GM12865 (cell line): ENCODE measurements around the gene ZNF598.

Experiments used
- DNase-seq: peaks from one replicate; pipeline ENCODE4 v3.0.0; 2010; ENCODE audit warnings: low read depth
- H3K4me3 ChIP-seq: 2 replicates; pipeline ENCODE4 v1.5.1; 2011; ENCODE audit warnings: mild to moderate bottlenecking, low read depth, low read length, control low read depth
- CTCF ChIP-seq: IDR thresholded peaks from 2 replicates; pipeline ENCODE4 v1.5.1; 2011; ENCODE audit warnings: low read length, control low read depth, low read depth, inconsistent platforms; ENCODE audit not compliant: insufficient read depth; ENCODE audit errors: missing control alignments

Gene ZNF598

DNA sequence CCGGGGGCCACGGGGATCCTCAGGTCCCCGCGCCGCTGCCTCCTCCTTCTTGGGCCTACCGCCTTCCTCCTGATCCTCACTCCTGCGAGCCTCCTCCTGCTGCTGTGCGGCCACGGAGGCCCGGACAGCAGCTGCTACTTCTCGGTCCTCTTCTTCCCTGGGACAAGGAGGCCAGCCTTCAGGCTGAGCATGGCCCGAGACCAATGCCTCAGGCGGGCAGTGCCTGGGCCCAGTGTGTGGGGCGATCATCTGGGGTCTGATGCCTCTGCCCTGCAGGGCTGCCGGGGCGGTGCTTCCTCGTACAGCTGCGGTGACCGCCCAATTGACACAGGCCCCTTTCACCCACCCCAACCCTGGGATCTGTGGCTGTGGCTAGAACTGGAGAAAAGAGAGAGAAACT, 8.6 kb downstream of the ZNF598 start:
- DNase-seq: no peak
- no peak overlapping the region for H3K4me3 ChIP-seq
- no peak for TF ChIP-seq CTCF

- no peak for DNase-seq
- TF ChIP-seq CTCF: no peak
- no peak overlapping the region for H3K4me3 ChIP-seq
Measured at GRCh38 chr16:1999866-2000514, 9.6 kb downstream of the ZNF598 start.

- no peak for TF ChIP-seq CTCF
- no peak for DNase-seq
- H3K4me3 ChIP-seq: no peak overlapping the region
Measured at GRCh38 chr16:1998852-1999801, 10.5 kb downstream of the ZNF598 start.

DNA sequence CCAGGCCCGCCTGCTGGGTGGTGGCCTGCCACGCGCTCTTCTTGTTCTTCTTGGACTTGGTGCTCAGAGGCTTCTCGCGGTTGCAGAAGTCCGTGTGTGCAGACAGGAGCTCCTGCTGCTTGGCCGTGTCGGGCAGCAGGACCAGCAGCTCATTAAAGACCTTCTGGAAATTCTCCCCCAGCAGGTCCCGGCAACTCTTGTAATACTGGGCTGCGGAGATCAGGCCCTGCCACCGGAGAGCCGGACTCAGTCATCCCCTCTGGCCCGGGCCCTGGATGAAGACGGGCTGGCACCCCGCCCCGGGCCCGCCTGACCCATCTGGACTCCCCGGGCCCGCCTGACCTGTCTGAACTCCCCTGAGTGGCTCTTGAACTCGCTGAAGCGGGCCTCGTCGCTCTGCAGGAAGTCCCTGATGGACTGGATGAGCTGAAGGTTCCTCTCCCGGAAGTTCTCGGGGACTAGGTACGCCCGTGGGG, 11.2 kb downstream of the ZNF598 start:
- no peak overlapping the region for H3K4me3 ChIP-seq
- no peak for DNase-seq
- no peak for TF ChIP-seq CTCF

DNA sequence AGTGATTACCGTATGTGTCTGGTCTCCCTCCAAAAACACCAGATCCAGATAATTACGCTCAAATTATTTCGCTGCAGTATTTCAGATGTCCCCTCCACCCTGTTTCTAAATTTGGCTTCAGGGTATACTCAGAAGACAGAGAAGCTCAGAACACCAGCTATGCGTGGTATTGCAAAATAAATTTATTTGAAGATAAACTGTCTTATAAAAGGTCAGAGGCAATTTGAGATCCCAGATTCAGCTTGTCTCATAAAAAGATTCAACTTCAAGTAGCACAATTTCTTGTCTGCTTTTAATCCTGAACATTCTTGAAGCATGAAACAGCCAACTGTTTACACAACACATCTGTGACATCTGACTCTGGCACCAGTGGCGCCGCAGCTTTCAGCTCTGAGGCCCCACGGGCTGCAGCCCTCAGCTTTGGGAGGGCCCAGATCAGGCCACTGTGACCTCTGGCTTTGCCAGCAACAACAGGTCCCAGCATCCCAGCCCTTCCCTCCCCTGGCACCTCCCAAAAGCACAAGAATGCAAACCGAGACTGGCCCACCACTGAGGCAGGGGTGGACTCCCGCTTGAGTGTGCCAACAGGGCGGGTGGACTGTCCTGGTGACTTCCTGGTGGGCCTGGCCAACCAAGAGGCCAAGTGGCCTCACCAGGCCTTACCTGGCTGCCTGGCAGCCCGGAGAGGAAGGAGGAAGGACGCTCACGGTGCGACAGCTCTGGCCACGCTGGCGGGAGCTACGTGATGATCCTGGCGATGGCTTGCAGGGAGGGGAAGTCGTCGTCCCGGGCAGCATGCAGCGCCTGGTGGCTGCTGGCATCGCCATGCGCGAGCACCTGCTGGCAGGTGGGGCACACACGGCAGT, 11.9 kb downstream of the ZNF598 start:
- no peak for TF ChIP-seq CTCF
- no peak overlapping the region for H3K4me3 ChIP-seq
- DNase-seq: no peak

DNA sequence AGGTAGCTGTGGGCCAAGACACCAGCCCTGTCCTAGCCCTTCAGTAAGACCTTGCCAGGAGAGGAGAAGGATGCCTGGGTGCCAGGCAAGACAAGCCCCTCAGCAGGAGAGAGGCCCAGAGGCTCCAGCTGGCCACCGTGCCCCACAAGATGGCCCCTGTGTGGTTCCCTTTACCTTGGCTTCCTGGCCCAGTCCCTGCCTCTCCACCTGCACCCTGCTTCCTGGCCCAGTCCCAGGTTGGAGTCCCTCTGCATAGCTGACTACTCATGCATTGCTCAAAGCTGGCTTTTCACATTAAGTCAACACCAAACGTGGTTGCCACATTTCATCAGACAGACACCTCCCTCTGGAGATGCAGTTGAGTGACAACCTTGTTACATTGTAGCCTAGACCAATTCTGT, 15.9 kb downstream of the ZNF598 start:
- no peak for TF ChIP-seq CTCF
- no peak overlapping the region for H3K4me3 ChIP-seq
- no peak for DNase-seq
